HepG2 (cell line): Measurements from ENCODE around the gene CYP21A2. TPM values are rescaled to one million over a fixed set of nuclear protein-coding genes. Genes with fewer than 3 reads are reported as not detected.
A peak's percentile ranks its signal among the peaks of the same experiment; 100 is the strongest.

Source experiments
- ADNP ChIP-seq: sonication (generic); formaldehyde crosslinking; IDR thresholded peaks from 2 replicates; pipeline ENCODE4 v1.4.0; 2020; ENCODE audit warnings: missing genetic modification reagents
- AHR ChIP-seq: IDR thresholded peaks from 2 replicates; pipeline ENCODE4 v1.6.1; 2018; ENCODE audit warnings: missing genetic modification reagents, missing compliant biosample characterization
- CBFB ChIP-seq: sonication (generic); formaldehyde crosslinking; IDR thresholded peaks from 2 replicates; pipeline ENCODE4 v1.4.0; 2020; ENCODE audit warnings: missing genetic modification reagents
- CHD2 ChIP-seq: IDR thresholded peaks from 2 replicates; pipeline ENCODE4 v1.6.1; 2011; ENCODE audit warnings: low read depth, low read length, improper control_type of control experiment
- FOXO1 ChIP-seq: sonication (generic); formaldehyde crosslinking; IDR thresholded peaks from 2 replicates; pipeline ENCODE4 v1.4.0; 2020; ENCODE audit warnings: missing genetic modification reagents
- HMGXB3 ChIP-seq: sonication (generic); formaldehyde crosslinking; IDR thresholded peaks from 2 replicates; pipeline ENCODE4 v1.4.0; 2020; ENCODE audit warnings: missing genetic modification reagents, borderline replicate concordance
- HNRNPL ChIP-seq: fragments of 200-400 bp; formaldehyde crosslinking; IDR thresholded peaks from 2 replicates; pipeline ENCODE4 v1.6.1; 2017; ENCODE audit warnings: mild to moderate bottlenecking, low read depth, low read length
- NBN ChIP-seq: fragments of 450-650 bp; conservative IDR thresholded peaks from 2 replicates; pipeline ENCODE4 v1.6.1; 2017
- NFE2 ChIP-seq: sonication (generic); formaldehyde crosslinking; IDR thresholded peaks from 2 replicates; pipeline ENCODE4 v1.4.0; 2020; ENCODE audit warnings: missing genetic modification reagents
- POLR2A ChIP-seq, 2 experiments: IDR thresholded peaks; 2 replicates each; pipeline ENCODE4 v1.6.1; 2011; ENCODE audit warnings: low read depth in 2 of 2, low read length in 2 of 2, mild to moderate bottlenecking in 1 of 2, moderate library complexity in 1 of 2; ENCODE audit not compliant: insufficient read depth in 1 of 2
- SIN3A ChIP-seq: IDR thresholded peaks from 2 replicates; pipeline ENCODE4 v1.6.1; 2011; ENCODE audit warnings: low read depth, mild to moderate bottlenecking, control low read depth, low read length, borderline replicate concordance
- SOX13 ChIP-seq, 3 experiments: fragments of 450-650 bp in 1 of 3; sonication (generic) in 1 of 3; formaldehyde crosslinking in 1 of 3; IDR thresholded peaks in 2 of 3; conservative IDR thresholded peaks in 1 of 3; 2 replicates each; pipeline versions ENCODE4 v1.5.0 to v1.6.1; 2016 to 2020; ENCODE audit warnings: antibody characterized with exemption in 1 of 3, mild to moderate bottlenecking in 1 of 3, missing compliant biosample characterization in 1 of 3, missing genetic modification reagents in 1 of 3, moderate library complexity in 1 of 3
- TAF1 ChIP-seq: sonication (generic); formaldehyde crosslinking; IDR thresholded peaks from 2 replicates; pipeline ENCODE4 v1.4.0; 2020; ENCODE audit warnings: missing genetic modification reagents
- ZBTB1 ChIP-seq: sonication (generic); formaldehyde crosslinking; IDR thresholded peaks from 2 replicates; pipeline ENCODE4 v1.4.0; 2020; ENCODE audit warnings: missing genetic modification reagents, borderline replicate concordance
- ZBTB34 ChIP-seq: sonication (generic); formaldehyde crosslinking; IDR thresholded peaks from 2 replicates; pipeline ENCODE4 v1.8.0; 2022; ENCODE audit warnings: mild to moderate bottlenecking, missing genetic modification reagents
- ZFYVE20 ChIP-seq: sonication (generic); formaldehyde crosslinking; IDR thresholded peaks from 2 replicates; pipeline ENCODE4 v1.8.0; 2023; ENCODE audit warnings: low read depth, mild to moderate bottlenecking, moderate library complexity, missing genetic modification reagents, borderline replicate concordance
- ZNF10 ChIP-seq: sonication (generic); formaldehyde crosslinking; IDR thresholded peaks from 2 replicates; pipeline ENCODE4 v1.4.0; 2020; ENCODE audit warnings: mild to moderate bottlenecking, low read depth, missing genetic modification reagents, borderline replicate concordance
- ZNF235 ChIP-seq: sonication (generic); formaldehyde crosslinking; IDR thresholded peaks from 2 replicates; pipeline ENCODE4 v1.8.1; 2023; ENCODE audit warnings: mild to moderate bottlenecking, missing genetic modification reagents, borderline replicate concordance
- ZNF296 ChIP-seq: sonication (generic); formaldehyde crosslinking; conservative IDR thresholded peaks from 2 replicates; pipeline ENCODE4 v1.5.0; 2020; ENCODE audit warnings: mild to moderate bottlenecking, missing genetic modification reagents
- ZNF468 ChIP-seq: sonication (generic); formaldehyde crosslinking; IDR thresholded peaks from 2 replicates; pipeline ENCODE4 v1.8.0; 2022; ENCODE audit warnings: mild to moderate bottlenecking, moderate library complexity, missing genetic modification reagents
- ZNF484 ChIP-seq: sonication (generic); formaldehyde crosslinking; IDR thresholded peaks from 2 replicates; pipeline ENCODE4 v1.5.1; 2020; ENCODE audit warnings: mild to moderate bottlenecking, low read depth, missing genetic modification reagents, borderline replicate concordance
- ZNF510 ChIP-seq: sonication (generic); formaldehyde crosslinking; IDR thresholded peaks from 2 replicates; pipeline ENCODE4 v1.4.0; 2020; ENCODE audit warnings: low read depth, mild to moderate bottlenecking, missing genetic modification reagents
- ZNF7 ChIP-seq: IDR thresholded peaks from 2 replicates; pipeline ENCODE4 v1.6.1; 2016; ENCODE audit warnings: missing biosample characterization, missing genetic modification reagents
- ZNF703 ChIP-seq: sonication (generic); formaldehyde crosslinking; IDR thresholded peaks from 2 replicates; pipeline ENCODE4 v1.5.1; 2020; ENCODE audit warnings: missing genetic modification reagents, mild to moderate bottlenecking, moderate library complexity, borderline replicate concordance
- ZSCAN21 ChIP-seq: sonication (generic); formaldehyde crosslinking; IDR thresholded peaks from 2 replicates; pipeline ENCODE4 v1.8.0; 2022; ENCODE audit warnings: mild to moderate bottlenecking, missing genetic modification reagents, moderate library complexity, borderline replicate concordance
- polyA plus RNA-seq, 8 experiments: library from polyadenylated mRNA; depleted of rRNA in 3 of 8; stranded (reverse) in 7 of 8; unstranded in 1 of 8; fragments of >200 nt; fragmentation: Illumina TruSeq in 4 of 8; extraction: Trizol in 4 of 8; gene quantifications; 2 replicates each; pipeline versions ENCODE4 v1.2.1 to v1.2.3, GENCODE V29; 2011 to 2016; ENCODE audit warnings: low read depth in 4 of 8, missing spikeins in 1 of 8, mixed read lengths in 1 of 8; ENCODE audit not compliant: insufficient read depth in 1 of 8
- total RNA-seq, 5 experiments: library from RNA; depleted of rRNA; stranded (reverse); fragments of >200 nt; fragmentation: Illumina TruSeq; extraction: Trizol; gene quantifications; 2 replicates each; pipeline ENCODE4 v1.2.3, GENCODE V29; 2016; ENCODE audit warnings: low read depth in 1 of 5

CYP21A2 gene
- total and polyA plus RNA-seq, 2 of the 13 experiments (the other 11 are each of a cell fraction or from before 2014, with no cell fraction given): 1.5 to 6.3 TPM

- TF ChIP-seq HMGXB3 (peak; percentile 49; the same call in 1 of the 2 replicates), ZBTB34 (CRISPR knock-in tag) (peak; percentile 55; the same call in 1 of the 2 replicates), CBFB (CRISPR knock-in tag) (peak; percentile 62; the same call in 1 of the 2 replicates), ZNF468 (CRISPR knock-in tag) (no peak), ZNF703 (CRISPR knock-in tag) (no peak), ADNP (CRISPR knock-in tag) (peak; percentile 64; the same call in 1 of the 2 replicates), CHD2 (peak; percentile 51; the same call in 1 of the 2 replicates), ZNF484 (CRISPR knock-in tag) (no peak), HNRNPL (peak; percentile 42; the same call in 1 of the 2 replicates), ZBTB1 (no peak), TAF1 (CRISPR knock-in tag) (peak; percentile 67), ZNF10 (CRISPR knock-in tag) (no peak), SOX13 (IDR thresholded peaks at IDR 0.05) (no peak), SOX13 (CRISPR knock-in tag; conservative IDR thresholded peaks at IDR 0.05 in 1 of 2, IDR thresholded peaks at IDR 0.05 in 1 of 2) (no peak), NFE2 (no peak), ZNF7 (CRISPR knock-in tag) (no peak), POLR2A (IDR thresholded peaks at IDR 0.05; ENCODE audit: insufficient read depth in 1 of 2, low read depth in 2 of 2, low read length in 2 of 2) (peak; percentile 69 to 70), ZNF296 (no peak; the same call in 1 of the 2 replicates), SIN3A (no peak), AHR (CRISPR knock-in tag) (peak; percentile 53; the same call in 1 of the 2 replicates), FOXO1 (CRISPR knock-in tag) (0 out of 2 replicates have a peak, but pooled peaks have one; percentile 35), ZFYVE20 (CRISPR knock-in tag) (no peak), ZNF235 (CRISPR knock-in tag) (no peak), NBN (no peak), ZNF510 (CRISPR knock-in tag) (no peak), ZSCAN21 (peak; percentile 61; the same call in 1 of the 2 replicates)
Observed at GRCh38 chr6:32047855-32048766, 9.9 kb downstream of the CYP21A2 start (continued).
